Measurements from ENCODE around the gene RRM1.
"Not testable (repeated sequence)": the region's sequence is repeated elsewhere in the genome, so short reads cannot be mapped to it uniquely, and the experiment has no call there.

Gene RRM1

DNA sequence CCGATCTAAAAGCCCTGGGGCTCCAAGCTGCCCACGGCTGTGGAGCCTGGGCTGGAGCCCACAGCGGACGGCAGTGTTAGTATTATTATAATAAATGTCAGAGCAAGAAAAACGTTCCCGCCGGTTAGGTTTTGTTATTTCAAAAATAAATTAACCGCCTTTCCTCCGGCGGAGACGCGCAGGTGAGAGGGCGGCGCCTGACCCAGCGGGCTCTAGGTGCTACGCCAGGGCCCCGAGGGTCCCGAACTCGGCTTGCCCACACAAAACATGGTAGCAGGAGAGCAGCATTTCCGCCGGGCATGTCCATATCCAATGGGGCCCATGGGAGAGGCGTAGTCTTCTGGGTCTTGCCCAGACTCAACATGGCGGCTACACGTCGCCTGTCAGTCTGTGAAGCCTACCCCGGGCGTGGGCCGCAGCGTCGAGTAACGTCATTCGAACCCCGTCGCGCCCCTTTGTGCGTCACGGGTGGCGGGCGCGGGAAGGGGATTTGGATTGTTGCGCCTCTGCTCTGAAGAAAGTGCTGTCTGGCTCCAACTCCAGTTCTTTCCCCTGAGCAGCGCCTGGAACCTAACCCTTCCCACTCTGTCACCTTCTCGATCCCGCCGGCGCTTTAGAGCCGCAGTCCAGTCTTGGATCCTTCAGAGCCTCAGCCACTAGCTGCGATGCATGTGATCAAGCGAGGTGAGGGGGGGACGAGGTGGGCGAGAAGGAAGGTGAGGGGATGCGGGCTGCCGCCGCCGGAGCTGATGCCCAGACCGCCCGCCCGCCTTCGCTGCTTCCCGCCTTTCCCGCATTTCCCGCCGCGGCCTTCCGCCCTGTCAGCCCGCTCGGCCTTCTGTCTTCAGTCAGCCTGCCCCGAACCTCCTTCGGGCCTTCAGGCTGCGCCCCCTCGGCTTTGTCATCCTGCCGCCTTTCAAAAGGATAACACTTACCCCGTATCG, at the start of gene RRM1:
Gene RRM1, plus strand, starts transcription at position 452 of the 944 bp plus-strand sequence. Its CDS starts 214 bp downstream, at position 666.
- peak; percentile 83 to 85 for DNase-seq (ENCODE audit: low read depth in 2 of 2, low spot score in 1 of 2)

DNA sequence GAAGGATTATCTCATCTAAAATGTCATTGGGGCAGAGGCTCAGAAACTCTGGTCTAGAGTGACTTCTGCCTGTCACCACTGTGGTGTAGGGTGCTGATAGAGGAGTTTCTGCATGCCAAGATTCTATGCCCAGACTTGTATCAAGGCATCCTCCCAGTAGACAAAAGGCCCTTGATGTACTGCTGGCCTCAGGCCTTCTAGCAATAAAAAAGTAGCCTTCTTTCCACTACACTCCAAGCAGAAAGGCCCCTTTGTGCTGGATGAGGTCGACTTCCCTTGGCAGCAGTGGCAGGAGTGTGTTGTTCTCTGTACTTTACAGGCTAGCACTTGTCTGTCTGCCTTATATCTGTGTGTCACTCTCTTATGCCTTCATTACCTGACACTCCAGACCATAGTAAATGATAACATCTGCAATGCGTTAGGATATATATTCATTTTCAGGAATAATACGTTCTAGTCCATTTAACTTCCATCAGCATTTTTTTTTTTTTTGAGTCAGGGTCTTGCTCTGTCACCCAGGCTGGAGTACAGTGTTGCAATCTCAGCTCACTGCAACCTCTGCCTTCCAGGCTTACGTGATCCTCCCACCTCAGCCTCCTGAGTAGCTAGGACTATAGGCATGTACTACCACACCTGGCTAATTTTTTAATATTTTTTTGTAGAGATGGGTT, 49.5 kb upstream of the RRM1 start:
- DNase-seq (ENCODE audit: low read depth in 2 of 2, low spot score in 1 of 2), result no peak

DNA sequence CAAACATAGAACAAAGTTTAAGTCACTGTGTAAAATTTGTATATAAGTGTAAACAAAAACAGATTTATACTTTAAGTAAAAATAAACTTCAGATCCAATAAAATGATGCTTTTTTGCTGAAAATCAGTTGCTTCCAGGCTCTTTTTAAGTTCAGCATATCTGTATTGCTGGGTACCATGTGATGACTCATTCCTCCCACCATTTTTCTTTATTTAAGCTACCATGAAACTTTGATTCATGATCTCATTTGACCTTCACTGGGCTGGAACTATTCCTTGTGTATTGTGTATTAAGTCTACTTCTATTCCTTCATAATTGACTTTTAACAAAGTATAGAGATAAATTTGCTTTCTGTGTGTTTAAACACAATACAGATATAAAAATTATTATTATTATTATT, 46.3 kb upstream of the RRM1 start:
- no peak for DNase-seq (ENCODE audit: low read depth in 2 of 2, low spot score in 1 of 2)

GRCh38 chr11:4049006-4049405, 45.6 kb upstream of the RRM1 start:
- DNase-seq (ENCODE audit: low read depth in 2 of 2, low spot score in 1 of 2), result no peak

- no peak for DNase-seq (ENCODE audit: low read depth in 2 of 2, low spot score in 1 of 2)
Observed at GRCh38 chr11:4050138-4050537, 44.5 kb upstream of the RRM1 start.

GRCh38 chr11:4053200-4053599, 41.4 kb upstream of the RRM1 start:
- DNase-seq (ENCODE audit: low read depth in 2 of 2, low spot score in 1 of 2), result not testable (repeated sequence)

GRCh38 chr11:4054643-4055042, 40.0 kb upstream of the RRM1 start:
- DNase-seq (ENCODE audit: low read depth in 2 of 2, low spot score in 1 of 2), result no peak

- no peak for DNase-seq (ENCODE audit: low read depth in 2 of 2, low spot score in 1 of 2)
Observed at GRCh38 chr11:4059424-4059823, 35.2 kb upstream of the RRM1 start.

GRCh38 chr11:4060182-4060923, 34.2 kb upstream of the RRM1 start:
- no peak for DNase-seq (ENCODE audit: low read depth in 2 of 2, low spot score in 1 of 2)

DNA sequence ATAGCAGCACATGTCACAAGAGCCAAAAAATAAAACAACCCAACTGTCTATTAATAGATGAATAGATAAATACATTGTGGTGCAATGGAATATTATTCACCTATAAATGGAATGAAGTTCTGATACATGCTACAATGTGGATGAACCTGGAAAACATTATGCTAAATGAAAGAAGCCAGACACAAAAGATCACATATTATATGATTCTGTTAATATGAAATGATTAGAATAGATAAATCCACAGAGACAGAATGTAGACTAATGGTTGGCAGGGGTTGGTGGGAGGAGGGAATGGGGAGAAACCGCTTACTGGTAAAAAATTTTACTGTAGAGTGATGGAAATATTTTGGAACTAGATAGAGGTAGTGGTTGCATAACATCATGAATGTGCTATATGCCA, 32.9 kb upstream of the RRM1 start:
- DNase-seq (ENCODE audit: low read depth in 2 of 2, low spot score in 1 of 2), result no peak

GRCh38 chr11:4063348-4063747, 31.3 kb upstream of the RRM1 start:
- DNase-seq (ENCODE audit: low read depth in 2 of 2, low spot score in 1 of 2), result no peak

DNA sequence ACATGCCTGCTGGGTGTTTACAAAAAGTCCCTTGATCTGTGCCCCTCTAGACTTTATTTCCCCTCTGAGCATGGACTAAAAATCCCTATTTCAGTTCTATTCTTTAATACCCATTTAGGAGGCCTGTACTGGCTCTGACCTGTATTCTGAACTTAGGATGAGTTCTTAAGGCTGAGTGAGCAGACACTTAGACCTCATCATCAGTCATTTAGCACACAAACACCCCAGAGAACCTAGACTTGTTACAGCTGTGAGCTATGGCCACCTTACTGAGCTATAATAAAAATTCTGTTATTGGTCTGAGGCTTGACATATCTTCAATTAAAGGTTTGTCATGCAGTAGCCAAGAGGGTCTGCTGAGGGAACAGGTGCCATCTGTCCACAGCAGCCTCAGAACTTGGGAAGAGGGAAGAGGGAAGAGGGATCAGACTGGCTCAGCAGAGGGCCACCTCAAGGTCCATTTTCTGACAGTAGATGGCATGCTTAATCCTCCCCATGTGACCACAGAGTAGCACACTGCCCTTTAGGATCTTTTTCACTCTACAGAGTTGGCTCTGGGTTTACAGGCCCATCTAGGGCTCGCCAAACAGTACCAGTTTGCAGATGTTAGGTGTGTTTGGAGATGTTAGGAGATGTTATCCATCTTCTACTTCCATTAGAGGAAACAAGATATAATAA, 30.2 kb upstream of the RRM1 start:
- no peak for DNase-seq (ENCODE audit: low read depth in 2 of 2, low spot score in 1 of 2)

DNA sequence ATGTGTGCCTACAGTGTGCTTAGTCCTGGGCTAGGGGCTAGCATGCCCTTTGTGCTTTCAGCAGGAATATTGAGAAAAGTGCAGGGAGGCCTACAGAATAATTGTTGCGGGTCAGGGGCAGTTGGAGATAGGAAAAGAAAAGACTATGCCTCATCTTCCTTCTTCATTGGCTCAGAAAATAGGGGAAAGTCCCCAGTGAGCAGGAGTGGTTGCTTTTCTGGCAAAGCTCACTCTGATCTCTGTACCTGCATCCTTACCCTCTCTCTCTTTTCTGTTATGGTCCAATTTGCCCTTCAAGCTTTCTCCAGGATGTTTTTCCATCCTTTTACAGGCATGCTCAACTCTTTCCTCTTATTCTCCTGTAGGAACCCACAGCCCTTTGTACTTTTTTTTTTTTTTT, 29.5 kb upstream of the RRM1 start:
- no peak for DNase-seq (ENCODE audit: low read depth in 2 of 2, low spot score in 1 of 2)

DNA sequence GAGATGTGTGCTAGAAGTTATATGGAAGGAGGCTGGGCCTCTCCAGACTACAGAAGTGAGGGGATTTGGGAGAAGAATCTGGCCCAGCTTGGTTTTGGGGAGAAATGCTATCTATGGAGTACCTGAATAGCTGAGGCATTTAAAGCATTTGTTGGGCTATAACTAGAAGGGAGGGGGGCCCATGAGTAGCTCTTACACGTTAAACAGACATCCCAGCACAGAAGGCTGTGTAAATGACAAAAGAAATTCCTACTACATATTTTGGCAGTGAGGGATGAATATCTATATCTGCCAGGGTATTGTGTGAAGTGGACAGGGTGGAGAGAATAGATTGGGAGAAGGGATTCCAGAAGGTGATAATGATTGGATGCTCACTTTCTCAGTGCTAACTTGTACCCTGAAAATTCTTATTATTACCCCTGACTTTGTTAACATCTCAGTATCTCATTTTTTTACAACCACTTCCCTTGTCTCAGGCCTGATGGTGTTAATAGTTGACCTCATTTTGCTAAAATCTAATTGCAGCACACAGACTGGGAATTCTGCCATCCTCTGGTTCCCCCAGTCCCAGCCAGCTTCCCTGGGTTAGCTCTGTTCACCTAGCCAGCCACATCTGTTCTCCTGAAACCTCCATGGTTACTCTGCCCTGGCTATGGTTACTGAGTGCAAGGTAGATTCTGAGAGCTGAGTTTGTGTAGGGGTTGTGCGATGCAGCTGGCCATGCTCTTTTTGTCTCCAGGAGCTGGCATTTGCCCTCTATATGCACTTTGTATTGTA, 28.8 kb upstream of the RRM1 start:
- DNase-seq (ENCODE audit: low read depth in 2 of 2, low spot score in 1 of 2), result no peak

DNA sequence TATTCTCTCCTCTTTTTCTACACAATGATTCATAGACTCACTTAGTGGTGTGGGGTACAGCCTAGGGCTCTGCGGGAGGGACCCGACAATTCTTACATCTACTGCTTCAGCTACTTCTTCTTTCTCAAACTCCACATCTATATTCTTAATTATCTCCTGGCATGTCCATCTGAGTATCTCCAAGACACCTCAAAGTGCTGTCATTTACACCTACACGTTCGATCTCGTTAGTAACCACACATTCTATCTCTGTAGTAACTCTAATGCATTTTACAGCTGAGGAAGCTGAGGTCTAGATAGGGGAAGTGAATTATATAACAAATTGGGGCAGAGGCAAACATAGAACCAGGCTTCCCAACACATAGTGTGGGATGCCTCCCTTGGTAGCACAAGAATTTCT, 27.7 kb upstream of the RRM1 start:
- DNase-seq (ENCODE audit: low read depth in 2 of 2, low spot score in 1 of 2), result no peak

DNA sequence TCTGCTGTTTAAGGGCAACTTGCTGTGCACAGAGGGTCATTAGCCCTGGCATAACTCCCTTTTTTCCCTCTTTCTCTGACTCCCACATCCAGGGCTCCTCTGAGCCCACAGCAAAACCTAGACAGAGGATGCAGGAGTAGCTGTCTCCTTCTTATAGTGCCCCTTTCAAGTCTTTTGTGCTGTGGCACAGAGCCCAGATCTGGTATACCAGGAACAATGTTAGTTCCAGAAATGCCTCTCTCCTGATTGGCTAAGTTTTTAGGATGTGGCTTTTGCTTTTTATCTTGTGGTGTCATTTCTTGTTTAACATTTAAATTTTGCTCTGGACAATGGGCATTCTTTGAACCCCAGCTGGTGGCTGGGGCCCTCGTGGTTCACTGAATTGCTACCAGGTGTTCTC, 25.6 kb upstream of the RRM1 start:
- no peak for DNase-seq (ENCODE audit: low read depth in 2 of 2, low spot score in 1 of 2)

DNA sequence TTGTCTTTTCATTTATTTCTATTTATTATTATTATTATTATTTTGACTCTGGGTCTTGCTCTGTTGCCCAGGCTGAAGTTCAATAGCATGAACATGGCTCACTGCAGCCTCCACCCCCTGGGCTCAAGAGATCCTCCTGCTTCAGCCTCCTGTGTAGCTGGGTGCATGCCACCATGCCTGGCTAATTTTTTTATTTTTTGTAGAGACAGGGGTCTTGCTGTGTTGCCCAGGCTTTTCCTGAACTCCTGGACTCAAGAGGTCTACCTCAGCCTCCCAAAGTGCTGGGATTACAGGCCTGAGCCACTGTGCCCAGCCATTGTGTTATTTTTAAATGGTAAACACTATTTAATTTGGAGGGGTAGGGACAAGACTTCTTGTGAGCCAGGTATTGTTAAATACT, 23.3 kb upstream of the RRM1 start:
- DNase-seq (ENCODE audit: low read depth in 2 of 2, low spot score in 1 of 2), result no peak

DNA sequence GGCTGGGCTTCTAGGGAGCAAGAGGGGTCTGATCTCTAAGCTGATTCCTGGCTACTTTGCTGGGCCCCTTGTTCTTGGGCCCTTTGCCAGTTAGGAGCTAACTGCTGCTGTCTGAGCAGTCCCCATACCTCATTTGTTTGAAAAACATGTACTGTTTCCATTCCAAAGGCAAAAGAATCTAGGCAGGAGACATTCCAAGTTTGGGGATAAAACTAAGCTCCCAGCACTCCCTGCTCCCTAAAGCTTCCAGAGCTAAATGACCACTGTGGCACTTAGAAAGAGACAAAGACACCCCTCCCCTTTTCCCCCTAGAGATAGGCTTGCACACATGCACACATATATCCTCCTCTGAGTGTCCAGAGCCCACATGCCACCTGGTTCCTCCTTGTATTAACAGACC, 22.7 kb upstream of the RRM1 start:
- DNase-seq (ENCODE audit: low read depth in 2 of 2, low spot score in 1 of 2), result no peak

GRCh38 chr11:4072668-4073285, 21.8 kb upstream of the RRM1 start:
- no peak for DNase-seq (ENCODE audit: low read depth in 2 of 2, low spot score in 1 of 2)

DNA sequence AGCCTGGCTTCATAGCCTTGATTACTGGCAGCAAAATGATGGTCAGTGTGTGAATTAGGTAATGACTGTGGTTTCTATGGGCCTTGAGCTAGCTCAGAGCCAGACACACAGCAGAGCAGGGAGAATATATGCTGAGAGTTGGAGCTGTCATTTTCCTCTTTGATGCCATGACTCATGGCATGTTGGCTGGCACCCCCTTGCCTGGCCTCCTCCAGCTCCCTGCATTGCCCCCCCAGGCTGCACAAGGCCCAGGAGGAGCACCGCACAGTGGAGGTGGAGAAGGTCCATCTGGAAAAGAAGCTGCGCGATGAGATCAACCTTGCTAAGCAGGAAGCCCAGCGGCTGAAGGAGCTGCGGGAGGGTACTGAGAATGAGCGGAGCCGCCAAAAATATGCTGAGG, 20.3 kb upstream of the RRM1 start:
- DNase-seq (ENCODE audit: low read depth in 2 of 2, low spot score in 1 of 2), result no peak

All from stimulated activated CD8-positive, alpha-beta memory T cell treated with anti-CD3 and anti-CD28 coated beads, Interleukin-4, amount 100 ng/mL, for 1 hour (primary cell).